GM21619 (cell line): ENCODE measurements around the gene COQ10B.
"Not testable (repeated sequence)": the region's sequence is repeated elsewhere in the genome, so short reads cannot be mapped to it uniquely, and the experiment has no call there.

Experiments used
- ATAC-seq: cut with Tn5 transposase; IDR thresholded peaks from one replicate; pipeline ENCODE4 v1.9.1; 2021; ENCODE audit not compliant: unreplicated experiment

COQ10B gene

GRCh38 chr2:197450465-197450864 is 2.9 kb upstream of the COQ10B start:
- no peak for ATAC-seq

- not testable (repeated sequence) for ATAC-seq
Observed at GRCh38 chr2:197450935-197451358, 2.4 kb upstream of the COQ10B start.

- no peak for ATAC-seq
Observed at GRCh38 chr2:197452754-197453122, 614 bp upstream of the COQ10B start.

- ATAC-seq = peak; percentile 29
Observed at GRCh38 chr2:197453914-197454398, 604 bp downstream of the COQ10B start.

GRCh38 chr2:197454923-197455322 is 1.6 kb downstream of the COQ10B start:
- no peak for ATAC-seq

- no peak for ATAC-seq
Observed at GRCh38 chr2:197455428-197455827, 2.1 kb downstream of the COQ10B start.

GRCh38 chr2:197460649-197461048 is 7.3 kb downstream of the COQ10B start:
- no peak for ATAC-seq

- no peak for ATAC-seq
Observed at GRCh38 chr2:197461057-197461456, 7.7 kb downstream of the COQ10B start.

GRCh38 chr2:197464175-197464574 is 10.8 kb downstream of the COQ10B start:
- no peak for ATAC-seq

- no peak for ATAC-seq
Observed at GRCh38 chr2:197472166-197472565, 18.8 kb downstream of the COQ10B start.

- ATAC-seq = no peak
Observed at GRCh38 chr2:197477797-197478196, 24.4 kb downstream of the COQ10B start.

- no peak for ATAC-seq
Observed at GRCh38 chr2:197480165-197481036, 27.0 kb downstream of the COQ10B start.

GRCh38 chr2:197484248-197484647 is 30.9 kb downstream of the COQ10B start:
- not testable (repeated sequence) for ATAC-seq

GRCh38 chr2:197486175-197486574 is 32.8 kb downstream of the COQ10B start:
- no peak for ATAC-seq

- ATAC-seq = no peak
Observed at GRCh38 chr2:197487385-197487784, 34.0 kb downstream of the COQ10B start.

GRCh38 chr2:197495433-197496134 is 42.2 kb downstream of the COQ10B start:
- no peak for ATAC-seq

GRCh38 chr2:197496695-197497094 is 43.3 kb downstream of the COQ10B start:
- no peak for ATAC-seq

- no peak for ATAC-seq
Observed at GRCh38 chr2:197497326-197497725, 44.0 kb downstream of the COQ10B start.

GRCh38 chr2:197498235-197498936 is 45.0 kb downstream of the COQ10B start:
- ATAC-seq = no peak

GRCh38 chr2:197498937-197499593 is 45.7 kb downstream of the COQ10B start:
- ATAC-seq = peak; percentile 22
